Activated naive CD8-positive, alpha-beta T cell treated with anti-CD3 and anti-CD28 coated beads, Interleukin-2, amount 10 ng/mL, durations not matched to agents 7 days and 5 days (primary cell): ENCODE results near the gene C19orf81. TPM values are rescaled to one million over a fixed set of nuclear protein-coding genes. Genes with fewer than 3 reads are reported as not detected.
A peak's percentile ranks its signal among the peaks of the same experiment; 100 is the strongest.

Source experiments
- ATAC-seq: fragments of 150-1000 bp; cut with Tn5 transposase; one replicate; pipeline ENCODE4 v1.10.0; 2021; ENCODE audit warnings: low read depth, moderate library complexity
- POLR2A ChIA-PET: fragments of 350-600 bp; sonication (Branson Sonifier 250); formaldehyde crosslinking; loops from one replicate; lab custom pipeline; 2021; ENCODE audit warnings: antibody characterized with exemption; lab: Charles Lee
- DNase-seq: peaks from one replicate; pipeline ENCODE4 v3.0.0; 2021
- H3K27ac Mint-ChIP-seq: one replicate; pipeline ENCODE4 v1.8.0; 2022; ENCODE audit warnings: mild to moderate bottlenecking, mixed read lengths
- H3K27me3 Mint-ChIP-seq: one replicate; pipeline ENCODE4 v1.8.0; 2022; ENCODE audit warnings: mild to moderate bottlenecking, moderate library complexity, mixed read lengths
- H3K36me3 Mint-ChIP-seq: one replicate; pipeline ENCODE4 v1.8.0; 2021; ENCODE audit warnings: mild to moderate bottlenecking, mixed read lengths
- H3K4me1 Mint-ChIP-seq: one replicate; pipeline ENCODE4 v1.8.0; 2021; ENCODE audit warnings: mixed read lengths
- H3K4me3 Mint-ChIP-seq: one replicate; pipeline ENCODE4 v1.8.0; 2022; ENCODE audit warnings: mild to moderate bottlenecking, moderate library complexity, mixed read lengths
- H3K9me3 Mint-ChIP-seq: one replicate; pipeline ENCODE4 v1.8.0; 2021; ENCODE audit warnings: mixed read lengths
- total RNA-seq, 2 experiments: library from RNA; stranded (reverse); gene quantifications; one replicate each; pipeline ENCODE4 v1.2.3, GENCODE V29; 2021

The C19orf81 gene
- total RNA-seq, 2 experiments from 2014 or later, result 0.75 to 2.0 TPM

DNA sequence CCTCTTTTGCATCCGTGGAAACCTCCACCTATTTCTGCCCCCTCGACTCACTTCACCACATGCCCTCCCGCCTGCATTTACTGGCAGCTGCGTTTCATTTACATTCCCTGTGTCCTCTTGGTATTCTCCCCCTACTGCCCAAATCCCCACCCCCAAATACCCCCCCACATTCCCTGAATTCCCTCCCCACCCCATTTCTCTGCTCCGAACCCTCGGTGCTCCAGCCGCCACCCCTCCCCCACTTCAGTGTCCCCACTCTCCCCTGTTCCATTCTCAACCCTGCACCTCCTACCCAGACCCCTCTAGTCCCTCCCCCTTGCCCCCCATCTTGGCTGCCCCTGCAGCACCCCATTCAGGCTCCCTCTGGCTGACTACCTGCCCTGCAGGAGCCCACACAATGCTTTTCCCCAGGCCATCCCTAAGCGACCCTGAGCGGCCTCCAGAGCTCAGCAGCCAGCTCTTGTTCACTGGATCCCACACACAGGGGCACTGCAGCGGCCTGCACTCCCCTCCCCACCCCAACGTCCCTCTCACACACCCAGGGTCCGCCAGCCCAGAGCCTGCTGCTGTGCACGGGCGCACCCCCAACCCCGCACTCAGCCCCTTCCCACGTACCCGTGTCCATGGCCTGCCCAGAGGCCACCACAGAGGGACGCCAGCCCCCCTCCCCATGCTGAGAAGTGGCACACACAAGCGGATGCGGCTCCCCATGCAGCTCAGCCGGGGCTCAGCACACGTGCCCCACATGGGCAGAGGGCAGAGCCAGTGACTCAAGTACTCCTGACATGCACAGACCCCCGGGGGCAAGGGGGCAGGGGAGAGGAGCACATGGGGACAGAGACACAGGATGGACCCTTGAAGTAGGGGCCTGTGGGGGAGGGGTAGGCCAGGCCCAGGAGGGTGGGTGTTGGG lies 44.1 kb downstream of the C19orf81 start:
- Mint-ChIP-seq H3K4me1 (no peaks in the 10 kb centered on the region), H3K9me3 (no peaks in the 10 kb centered on the region), H3K4me3 (no peak overlapping the region), H3K27me3 (peaks cover 24% of the 10 kb centered on the region), H3K36me3 (no peaks in the 10 kb centered on the region), H3K27ac (no peak overlapping the region)
- ATAC-seq (no peak), DNase-seq (no peak)
- POLR2A ChIA-PET, result no interaction called here

DNA sequence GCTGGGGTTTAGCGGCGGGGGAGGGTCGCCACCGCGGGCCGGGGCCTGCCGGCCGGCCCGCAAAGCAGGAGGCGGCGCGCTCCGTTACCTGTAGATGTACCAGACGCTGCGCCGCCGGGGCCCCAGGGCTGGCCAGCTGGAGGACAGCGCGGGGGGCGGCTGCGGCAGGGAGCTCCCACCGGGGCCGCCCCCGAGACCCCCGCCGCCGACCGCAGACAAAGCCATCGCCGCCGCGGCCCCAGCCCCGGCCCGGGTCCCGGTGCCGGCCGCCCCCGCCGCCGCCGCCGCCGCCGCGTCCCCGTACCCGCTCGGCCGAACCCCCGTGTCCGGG lies 45.5 kb downstream of the C19orf81 start:
- no peak for ATAC-seq
- POLR2A ChIA-PET, result no interaction called here
- no peak overlapping the region for H3K27ac Mint-ChIP-seq
- H3K9me3 Mint-ChIP-seq, result no peaks in the 10 kb centered on the region
- H3K4me3 Mint-ChIP-seq, result no peak overlapping the region
- H3K4me1 Mint-ChIP-seq, result no peaks in the 10 kb centered on the region
- H3K27me3 Mint-ChIP-seq, result peaks cover 27% of the 10 kb centered on the region
- no peak for DNase-seq
- no peaks in the 10 kb centered on the region for H3K36me3 Mint-ChIP-seq

DNA sequence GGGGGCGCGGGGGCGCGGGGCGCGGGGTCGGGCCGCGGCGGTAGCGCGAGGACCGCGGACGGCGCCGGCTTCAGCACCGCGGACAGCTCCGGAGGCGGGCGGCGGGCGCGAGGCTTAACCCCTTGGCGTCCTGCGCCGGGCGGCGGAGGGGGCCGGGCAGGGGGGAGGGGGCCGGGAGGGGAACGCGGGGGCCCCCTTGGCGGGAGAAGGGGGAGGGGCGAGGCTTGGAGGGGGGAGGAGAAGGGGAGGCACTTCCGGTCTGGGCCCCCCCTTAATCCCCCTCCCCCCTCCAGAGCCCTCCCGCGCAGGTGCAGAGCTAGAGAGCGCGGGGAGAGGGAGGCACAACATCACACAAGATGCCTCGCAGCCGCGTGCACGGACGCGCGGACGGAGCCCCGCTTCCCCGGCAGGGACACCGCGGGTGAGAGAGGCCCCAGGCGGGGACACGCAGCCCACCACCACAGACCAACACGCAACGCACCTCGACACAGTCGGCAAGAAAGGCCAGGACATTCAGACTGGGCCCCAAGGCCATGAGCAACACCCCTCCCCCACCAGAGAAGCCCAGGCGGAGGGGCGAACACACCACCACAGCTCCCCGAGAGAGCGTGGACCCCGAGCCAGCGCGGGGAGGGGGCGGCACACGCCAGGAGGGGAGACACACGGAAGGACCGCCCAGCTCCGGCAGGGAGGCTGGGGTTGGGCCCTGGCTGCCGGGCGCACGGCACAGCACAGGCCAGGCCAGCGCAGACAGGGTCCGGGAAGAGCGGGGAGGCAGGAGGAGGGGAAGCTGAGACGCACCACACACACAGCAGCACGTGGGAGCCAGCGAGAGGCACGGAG lies 46.2 kb downstream of the C19orf81 start:
- Mint-ChIP-seq H3K9me3 (no peaks in the 10 kb centered on the region), H3K4me1 (no peaks in the 10 kb centered on the region), H3K36me3 (no peaks in the 10 kb centered on the region), H3K27ac (no peak overlapping the region), H3K4me3 (no peak overlapping the region), H3K27me3 (peaks cover 29% of the 10 kb centered on the region)
- DNase-seq, result peak; percentile 73
- POLR2A ChIA-PET, result no interaction called here
- ATAC-seq, result peak; percentile 61

DNA sequence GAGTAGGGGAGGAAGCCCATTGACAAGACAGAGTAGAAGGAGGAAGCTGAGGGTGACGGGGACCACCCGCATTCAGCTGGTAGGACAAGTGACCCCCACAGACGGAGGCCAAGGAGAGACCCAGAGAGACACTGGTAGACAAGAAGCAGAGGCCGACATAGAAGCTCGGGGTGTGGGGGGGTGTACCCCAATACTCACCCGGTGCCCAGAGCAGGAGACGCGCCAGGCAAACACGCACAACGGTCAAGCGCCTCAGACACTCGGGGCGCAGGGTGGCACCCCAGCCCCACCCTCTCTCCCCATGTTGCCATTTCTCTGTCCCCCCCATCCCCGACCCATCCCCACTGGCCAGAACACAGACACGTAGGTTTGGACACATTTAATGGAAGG lies 46.8 kb downstream of the C19orf81 start:
- peaks cover 29% of the 10 kb centered on the region for H3K27me3 Mint-ChIP-seq

DNA sequence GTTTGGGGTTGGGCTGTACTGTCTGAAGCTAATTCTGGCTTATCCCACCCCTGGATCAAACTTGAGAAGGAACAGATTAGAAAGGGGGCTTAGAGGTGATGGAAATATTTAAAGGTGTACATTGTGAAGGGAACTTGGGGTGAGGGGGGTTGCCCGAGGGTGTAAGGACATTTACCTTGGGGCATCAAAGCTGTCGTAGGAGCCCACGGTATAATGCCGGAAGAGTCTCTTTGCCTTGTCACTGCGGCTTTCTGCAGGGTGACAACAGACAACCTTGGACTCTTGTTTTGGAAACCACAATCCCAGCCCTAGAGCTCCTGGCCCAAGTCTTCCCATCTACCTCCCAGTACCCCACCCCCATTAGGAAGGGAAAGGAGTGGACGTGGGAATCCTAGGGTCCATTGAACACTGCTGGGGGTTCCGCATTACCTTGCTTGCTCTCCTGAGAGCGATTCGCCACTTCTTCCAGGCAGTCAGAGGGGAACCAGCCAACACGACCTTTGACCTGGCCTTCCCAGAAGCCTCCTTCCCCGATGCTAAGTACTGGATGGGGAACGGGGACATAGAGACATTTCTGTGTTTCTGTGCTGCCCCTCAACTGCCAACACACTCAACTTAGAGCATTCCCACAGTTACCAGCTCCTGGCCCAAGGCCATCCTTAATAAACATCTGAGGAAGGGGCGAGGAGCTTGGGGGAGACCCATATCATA lies 48.3 kb downstream of the C19orf81 start:
- ATAC-seq (no peak), DNase-seq (no peak)
- POLR2A ChIA-PET, result no interaction called here
- Mint-ChIP-seq H3K4me3 (no peak overlapping the region), H3K9me3 (no peaks in the 10 kb centered on the region), H3K27me3 (peaks cover 25% of the 10 kb centered on the region), H3K27ac (no peak overlapping the region), H3K36me3 (no peaks in the 10 kb centered on the region), H3K4me1 (no peaks in the 10 kb centered on the region)

More for the DNA sequence above, 46.8 kb downstream of the C19orf81 start:
- H3K4me3 Mint-ChIP-seq, result no peak overlapping the region
- H3K36me3 Mint-ChIP-seq, result no peaks in the 10 kb centered on the region
- POLR2A ChIA-PET, result no interaction called here
- no peaks in the 10 kb centered on the region for H3K4me1 Mint-ChIP-seq
- ATAC-seq, result no peak
- no peak overlapping the region for H3K27ac Mint-ChIP-seq
- DNase-seq, result no peak
- H3K9me3 Mint-ChIP-seq, result no peaks in the 10 kb centered on the region

DNA sequence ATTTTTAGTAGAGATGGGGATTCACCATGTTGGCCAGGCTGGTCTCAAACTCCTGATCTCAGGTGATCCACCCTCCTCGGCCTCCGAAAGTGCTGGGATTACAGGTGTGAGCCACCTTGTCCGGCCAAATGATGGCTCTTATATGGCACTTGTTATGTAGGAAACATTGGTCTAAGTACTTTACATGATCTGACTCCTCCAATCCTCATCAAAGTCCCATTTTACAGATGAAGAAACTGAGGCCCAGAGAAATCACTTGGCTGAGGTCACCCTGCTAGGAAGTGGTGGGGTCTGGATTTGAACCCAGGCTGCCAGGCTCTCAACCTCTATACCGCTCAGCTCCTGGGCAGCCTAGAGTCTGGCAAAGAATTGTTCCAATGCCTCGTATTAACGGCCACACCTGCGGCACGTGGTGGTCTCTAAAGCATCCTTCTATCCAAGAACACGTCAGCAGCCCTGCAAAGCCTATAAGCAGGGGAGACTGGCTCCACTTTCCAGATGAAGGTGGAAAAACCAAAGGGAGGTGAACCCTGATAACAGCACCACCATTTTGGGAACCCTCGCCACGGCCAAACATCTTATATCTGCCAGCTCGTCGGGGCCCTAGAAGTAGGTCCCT lies 52.2 kb downstream of the C19orf81 start:
- no peaks in the 10 kb centered on the region for H3K36me3 Mint-ChIP-seq
- POLR2A ChIA-PET, result no interaction called here

DNA sequence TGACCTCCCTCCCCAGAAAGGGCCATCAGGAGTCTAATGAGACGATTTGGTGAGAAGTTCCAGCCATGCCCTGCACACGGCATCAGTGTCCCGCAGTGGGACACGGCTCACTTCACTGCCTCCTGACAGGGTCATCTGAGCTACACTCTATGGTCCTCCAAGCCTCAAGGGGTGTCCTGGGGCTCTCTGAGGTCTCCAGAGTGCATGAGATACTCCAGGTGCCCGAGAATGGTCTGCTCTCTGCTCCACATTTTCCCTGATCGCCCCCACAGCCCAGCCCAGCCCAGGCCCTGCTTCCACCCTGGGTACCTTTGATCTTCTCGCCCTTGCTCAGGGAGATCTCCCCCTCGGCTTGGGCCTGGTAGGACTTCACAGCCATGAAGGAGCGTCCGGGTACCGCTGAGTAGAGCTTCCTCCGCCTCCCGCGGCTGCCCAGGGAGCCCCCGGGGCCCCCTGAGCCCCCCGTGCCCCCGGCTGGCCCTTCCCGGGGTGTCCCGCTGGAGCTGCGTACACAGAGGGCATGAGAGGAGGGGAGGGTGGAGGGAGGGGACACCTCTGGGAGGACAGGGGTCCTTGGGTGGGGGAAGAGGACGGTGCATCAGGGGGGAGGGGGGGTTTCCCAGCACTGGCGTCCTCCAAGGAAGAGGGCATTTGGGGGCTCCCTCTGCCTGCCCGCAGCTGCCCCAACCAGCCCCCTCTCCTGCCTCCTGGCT lies 53.1 kb downstream of the C19orf81 start:
- DNase-seq (no peak), ATAC-seq (no peak)
- POLR2A ChIA-PET, result interaction anchor here (1.0 kb wide), 1 partner anchor 356 kb away, joined by 3 read pairs; no protein-coding TSS in a partner anchor
- Mint-ChIP-seq H3K27ac (no peak overlapping the region), H3K27me3 (peaks cover 21% of the 10 kb centered on the region), H3K36me3 (no peaks in the 10 kb centered on the region), H3K9me3 (no peaks in the 10 kb centered on the region), H3K4me3 (no peak overlapping the region), H3K4me1 (peaks cover 1% of the 10 kb centered on the region)

More for the DNA sequence above, 52.2 kb downstream of the C19orf81 start:
- Mint-ChIP-seq H3K27ac (no peak overlapping the region), H3K4me3 (no peak overlapping the region), H3K4me1 (peaks cover 1% of the 10 kb centered on the region), H3K9me3 (no peaks in the 10 kb centered on the region), H3K27me3 (peaks cover 23% of the 10 kb centered on the region)
- DNase-seq (no peak), ATAC-seq (no peak)

DNA sequence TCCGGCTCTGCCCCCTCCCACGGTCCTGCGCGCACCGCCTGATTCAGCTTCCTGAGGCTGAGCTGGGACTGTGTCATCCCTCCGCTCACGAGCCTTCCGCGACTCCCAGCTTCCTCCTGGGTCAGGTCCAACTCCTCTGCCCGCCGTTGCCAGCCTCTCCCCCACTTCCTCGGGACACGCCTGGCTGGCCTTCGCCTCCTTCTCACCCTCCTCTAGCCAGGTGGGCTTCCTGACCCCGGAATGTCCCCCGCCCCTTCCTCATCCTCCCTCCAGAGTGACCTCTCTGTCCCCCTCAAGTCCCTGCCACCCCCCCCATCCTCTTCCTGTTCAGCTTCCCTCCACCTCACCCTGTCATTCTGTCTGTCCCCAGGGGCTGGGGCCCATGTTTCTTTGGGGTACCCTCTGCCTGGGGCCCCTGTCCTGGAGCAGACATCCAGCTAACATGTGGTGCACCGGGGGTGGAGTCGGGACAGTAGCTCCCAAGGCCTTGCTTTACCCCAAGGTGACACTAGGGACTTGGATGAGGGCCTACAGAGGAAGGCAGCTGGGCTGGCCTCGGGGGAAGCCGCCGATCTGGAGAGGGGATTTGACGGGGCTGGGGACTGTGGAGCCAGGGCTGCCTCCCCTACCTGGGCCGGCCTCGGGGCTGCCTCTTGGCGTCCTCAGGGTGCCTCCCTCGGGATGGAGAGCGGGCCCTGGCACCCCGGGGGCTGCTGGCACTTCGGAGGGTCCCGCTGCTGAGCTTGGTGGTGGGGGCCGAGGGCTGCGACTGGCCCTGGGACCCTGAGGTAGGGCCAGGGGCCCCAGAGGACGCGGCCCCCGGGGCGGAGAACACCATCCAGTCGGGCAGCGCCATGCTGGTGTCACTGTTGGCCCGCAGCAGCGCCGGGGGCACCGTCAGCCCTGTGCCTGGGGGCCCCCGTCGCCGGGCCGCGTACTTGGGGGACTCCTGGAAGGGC lies 53.9 kb downstream of the C19orf81 start:
- POLR2A ChIA-PET, result interaction anchor here (1.0 kb wide), 1 partner anchor 355 kb away, joined by 3 read pairs; no protein-coding TSS in a partner anchor
- Mint-ChIP-seq H3K27me3 (peaks cover 21% of the 10 kb centered on the region), H3K36me3 (no peaks in the 10 kb centered on the region), H3K9me3 (no peaks in the 10 kb centered on the region), H3K4me1 (peaks cover 1% of the 10 kb centered on the region), H3K27ac (no peak overlapping the region), H3K4me3 (no peak overlapping the region)
- ATAC-seq (no peak), DNase-seq (no peak)

DNA sequence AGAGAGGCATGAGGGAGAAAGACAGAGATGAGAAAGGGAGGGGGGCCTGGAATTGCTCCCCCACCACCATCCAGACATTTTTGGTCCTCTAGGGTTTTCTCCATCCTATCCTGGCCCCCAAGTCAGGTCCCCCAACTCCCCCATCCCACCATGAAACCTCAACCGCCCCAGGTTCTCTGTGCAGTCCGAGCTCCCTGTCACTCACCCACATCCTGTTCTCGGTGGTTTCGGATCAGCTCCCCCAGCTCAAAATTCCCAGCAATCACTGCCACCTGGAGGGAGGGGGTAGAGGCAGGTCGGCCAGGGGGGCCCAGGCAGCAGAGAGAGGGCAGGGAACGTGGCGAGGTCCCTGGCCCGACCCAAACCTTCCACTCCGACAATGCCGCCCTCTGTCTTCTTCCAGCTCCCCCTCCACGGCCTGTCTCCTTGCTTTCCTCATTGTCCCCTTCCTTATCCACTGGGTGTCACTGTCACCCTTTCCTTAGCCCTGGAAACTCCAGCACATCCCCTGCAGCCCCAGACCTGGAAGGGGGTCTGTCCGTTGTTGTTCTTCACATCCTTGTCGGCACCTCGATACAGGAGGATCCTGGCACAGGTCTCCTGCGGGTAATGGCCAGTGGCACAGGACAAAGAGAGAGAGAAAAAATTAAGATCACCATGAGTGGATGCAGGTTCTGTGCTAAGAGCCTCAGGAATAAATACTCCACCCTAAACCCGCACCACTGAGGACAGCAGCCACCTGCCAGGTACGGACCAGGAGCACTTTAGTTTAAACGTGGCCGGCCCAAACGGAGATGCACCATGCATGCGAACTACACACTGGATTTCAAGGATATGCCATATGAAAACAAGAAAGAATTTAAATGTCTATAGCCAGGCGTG lies 54.9 kb downstream of the C19orf81 start:
- Mint-ChIP-seq H3K36me3 (no peaks in the 10 kb centered on the region), H3K27me3 (peaks cover 21% of the 10 kb centered on the region), H3K4me1 (peaks cover 1% of the 10 kb centered on the region), H3K4me3 (no peak overlapping the region), H3K9me3 (no peaks in the 10 kb centered on the region), H3K27ac (peak overlapping the region; percentile 72)
- POLR2A ChIA-PET, result no interaction called here
- ATAC-seq, result no peak
- DNase-seq, result no peak

DNA sequence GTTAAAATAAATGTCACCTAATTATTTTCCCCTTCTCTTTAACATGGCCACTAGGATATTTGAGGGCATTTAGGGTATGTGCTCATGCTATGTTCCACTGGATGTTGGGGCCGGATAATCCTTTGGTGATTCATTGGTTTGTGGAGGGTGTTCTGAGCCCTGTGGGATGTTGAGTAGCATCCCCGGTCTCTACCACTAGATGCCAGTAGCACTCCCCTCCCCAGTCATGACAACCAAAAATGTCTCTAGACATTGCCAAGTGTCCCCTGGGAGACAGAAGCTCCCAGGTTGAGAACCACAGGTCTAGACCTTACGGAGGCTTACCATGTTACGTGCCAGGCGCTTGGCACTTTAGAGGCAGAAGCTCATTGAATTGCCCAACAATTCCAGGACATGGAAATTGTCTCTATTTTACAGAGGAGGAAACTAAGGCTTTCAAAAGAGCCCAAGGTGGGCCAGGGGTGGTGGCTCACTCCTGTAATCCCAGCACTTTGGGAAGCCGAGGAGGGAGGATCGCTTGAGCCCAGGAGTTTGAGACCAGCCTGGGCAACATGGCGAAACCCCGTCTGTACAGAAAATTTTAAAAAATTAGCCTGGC lies 56.3 kb downstream of the C19orf81 start:
- Mint-ChIP-seq H3K4me3 (no peak overlapping the region), H3K4me1 (peaks cover 1% of the 10 kb centered on the region), H3K36me3 (no peaks in the 10 kb centered on the region), H3K27ac (no peak overlapping the region), H3K27me3 (peaks cover 16% of the 10 kb centered on the region), H3K9me3 (no peaks in the 10 kb centered on the region)
- ATAC-seq (peak; percentile 85), DNase-seq (no peak)
- POLR2A ChIA-PET, result no interaction called here

DNA sequence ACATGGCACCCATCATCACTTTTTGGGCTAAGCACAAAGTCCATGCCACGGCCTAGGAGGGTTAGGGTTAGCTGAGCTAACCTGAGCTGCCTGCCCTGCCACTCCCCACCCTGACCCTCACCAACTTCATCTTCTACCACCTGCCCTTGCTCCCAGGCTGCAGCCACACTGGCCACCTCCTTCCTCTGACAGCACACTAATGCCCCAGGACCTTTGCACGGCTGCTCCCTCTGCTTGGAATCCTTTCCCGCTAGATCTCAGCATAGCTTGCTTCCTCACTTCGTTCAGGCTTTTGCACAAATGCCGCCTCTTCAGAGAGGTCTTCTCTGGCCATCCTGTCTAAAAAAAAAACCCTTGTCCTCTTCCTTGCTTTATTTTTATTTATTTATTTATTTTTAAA lies 57.1 kb downstream of the C19orf81 start:
- Mint-ChIP-seq H3K27ac (no peak overlapping the region), H3K9me3 (no peaks in the 10 kb centered on the region), H3K4me3 (no peak overlapping the region), H3K36me3 (no peaks in the 10 kb centered on the region), H3K27me3 (peaks cover 16% of the 10 kb centered on the region), H3K4me1 (peaks cover 1% of the 10 kb centered on the region)
- POLR2A ChIA-PET, result interaction anchor here (0.6 kb wide), 1 partner anchor 164 kb away, joined by 3 read pairs; no protein-coding TSS in a partner anchor
- ATAC-seq (no peak), DNase-seq (no peak)
